ENCODE results near the gene CIROP. TPM values are rescaled to one million over a fixed set of nuclear protein-coding genes. Genes with fewer than 3 reads are reported as not detected.
A peak's percentile ranks its signal among the peaks of the same experiment; 100 is the strongest.

The CIROP gene
- total and polyA plus RNA-seq, 4 donors: not detected

- 87 to 89% methylated on average over 3 of the region's 3 CpGs for WGBS, 2 donors
- H3K27me3 ChIP-seq (ENCODE audit: control insufficient read depth in 3 of 3, insufficient read depth in 3 of 3, low read length in 2 of 3): no peaks in the 10 kb centered on the region
- H3K4me3 ChIP-seq: no peak overlapping the region
- H3K4me1 ChIP-seq (ENCODE audit: control insufficient read depth in 5 of 5, insufficient read depth in 5 of 5, low read length in 5 of 5): peaks cover 2 to 32% (median 14%) of the 10 kb centered on the region in 5 donors
- DNase-seq (peak in 1 of 3 donors; percentile 8), ATAC-seq (ENCODE audit: insufficient read depth, low FRiP score) (no peak)
- no peak for TF ChIP-seq CTCF (IDR thresholded peaks at IDR 0.05; ENCODE audit: control extremely low read depth, extremely low read depth)
- no peaks in the 10 kb centered on the region for H3K9me3 ChIP-seq (ENCODE audit: control insufficient read depth in 4 of 4, insufficient read depth in 3 of 4, low read length in 3 of 4)
- H3K9ac ChIP-seq (ENCODE audit: insufficient read depth in 1 of 2, low read length in 2 of 2): no peak overlapping the region
- H3K27ac ChIP-seq (ENCODE audit: low read depth in 1 of 2, low read length in 1 of 2): no peak overlapping the region
- peaks cover 28 to 58% (median 53%) of the 10 kb centered on the region in 4 donors for H3K36me3 ChIP-seq (ENCODE audit: control insufficient read depth in 4 of 4, insufficient read depth in 4 of 4, low read length in 4 of 4)
Observed at GRCh38 chr14:23066368-23066767, 38.4 kb downstream of the CIROP start.

GRCh38 chr14:23063601-23064000 lies 41.2 kb downstream of the CIROP start:
- Histone ChIP-seq H3K27me3 (ENCODE audit: control insufficient read depth in 3 of 3, insufficient read depth in 3 of 3, low read length in 2 of 3) (no peaks in the 10 kb centered on the region), H3K9ac (ENCODE audit: insufficient read depth in 1 of 2, low read length in 2 of 2) (no peak overlapping the region), H3K4me1 (ENCODE audit: control insufficient read depth in 5 of 5, insufficient read depth in 5 of 5, low read length in 5 of 5) (peaks cover 2 to 13% (median 6%) of the 10 kb centered on the region in 5 donors), H3K36me3 (ENCODE audit: control insufficient read depth in 4 of 4, insufficient read depth in 4 of 4, low read length in 4 of 4) (peaks cover 28 to 67% (median 63%) of the 10 kb centered on the region in 4 donors), H3K27ac (ENCODE audit: low read depth in 1 of 2, low read length in 1 of 2) (no peak overlapping the region), H3K4me3 (no peak overlapping the region), H3K9me3 (ENCODE audit: control insufficient read depth in 4 of 4, insufficient read depth in 3 of 4, low read length in 3 of 4) (no peaks in the 10 kb centered on the region)
- no peak for TF ChIP-seq CTCF (IDR thresholded peaks at IDR 0.05; ENCODE audit: control extremely low read depth, extremely low read depth)
- ATAC-seq (ENCODE audit: insufficient read depth, low FRiP score): no peak
- DNase-seq: peak in 1 of 3 donors; percentile 4
- WGBS, 2 donors: 90 to 92% methylated on average over 5 of the region's 5 CpGs

- Histone ChIP-seq H3K4me1 (ENCODE audit: control insufficient read depth in 5 of 5, insufficient read depth in 5 of 5, low read length in 5 of 5) (peaks cover 2 to 9% (median 6%) of the 10 kb centered on the region in 5 donors), H3K9me3 (ENCODE audit: control insufficient read depth in 4 of 4, insufficient read depth in 3 of 4, low read length in 3 of 4) (no peaks in the 10 kb centered on the region), H3K27ac (ENCODE audit: low read depth in 1 of 2, low read length in 1 of 2) (peak overlapping the region in 1 of 2 donors; percentile 30), H3K4me3 (no peak overlapping the region), H3K36me3 (ENCODE audit: control insufficient read depth in 4 of 4, insufficient read depth in 4 of 4, low read length in 4 of 4) (peaks cover 22 to 53% (median 51%) of the 10 kb centered on the region in 4 donors), H3K9ac (ENCODE audit: insufficient read depth in 1 of 2, low read length in 2 of 2) (no peak overlapping the region), H3K27me3 (ENCODE audit: control insufficient read depth in 3 of 3, insufficient read depth in 3 of 3, low read length in 2 of 3) (no peaks in the 10 kb centered on the region)
- ATAC-seq (ENCODE audit: insufficient read depth, low FRiP score) (peak; percentile 50), DNase-seq (peak; percentile 63 to 72 (median 70))
- TF ChIP-seq CTCF (IDR thresholded peaks at IDR 0.05; ENCODE audit: control extremely low read depth, extremely low read depth): no peak
- WGBS, 2 donors: 16 to 25% methylated on average over 4 of the region's 4 CpGs
Observed at GRCh38 chr14:23062002-23062401, 42.8 kb downstream of the CIROP start.
